SK-N-SH treated with all-trans-retinoic acid at 6 μM for 48 hours (cell line): ENCODE results near the gene PNPLA7.

Experiments used
- ATAC-seq: fragments of 200-7000 bp; cut with Tn5 transposase; 3 replicates; pipeline ENCODE4 v1.9.1; 2020; ENCODE audit warnings: mild to moderate bottlenecking, moderate library complexity
- ARNTL ChIP-seq: fragments of 450-650 bp; formaldehyde crosslinking; IDR thresholded peaks from 2 replicates; pipeline ENCODE4 v1.5.0; 2020; ENCODE audit warnings: low read depth, mild to moderate bottlenecking, moderate library complexity, borderline replicate concordance
- BACH2 ChIP-seq: fragments of 250-450 bp; sonication (Bioruptor Pico); IDR thresholded peaks from 2 replicates; pipeline ENCODE4 v1.9.0; 2021; ENCODE audit warnings: mild to moderate bottlenecking, borderline replicate concordance
- CSDC2 ChIP-seq: fragments of 250-450 bp; sonication (Bioruptor Pico); IDR thresholded peaks from 2 replicates; pipeline ENCODE4 v1.5.0; 2020; ENCODE audit warnings: mild to moderate bottlenecking, moderate library complexity
- ESRRG ChIP-seq: fragments of 250-450 bp; sonication (Bioruptor Pico); IDR thresholded peaks from 2 replicates; pipeline ENCODE4 v1.6.1; 2021; ENCODE audit warnings: mild to moderate bottlenecking
- GLIS3 ChIP-seq: fragments of 250-450 bp; sonication (Bioruptor Pico); IDR thresholded peaks from 2 replicates; pipeline ENCODE4 v1.5.0; 2020; ENCODE audit warnings: mild to moderate bottlenecking, moderate library complexity
- ISL1 ChIP-seq: fragments of 250-450 bp; sonication (Bioruptor Pico); IDR thresholded peaks from 2 replicates; pipeline ENCODE4 v2.1.2; 2022; ENCODE audit warnings: mild to moderate bottlenecking, moderate library complexity
- OSR1 ChIP-seq: fragments of 250-450 bp; sonication (Bioruptor Pico); IDR thresholded peaks from 2 replicates; pipeline ENCODE4 v1.8.0; 2022; ENCODE audit warnings: moderate library complexity, mild to moderate bottlenecking, inconsistent platforms
- PPARA ChIP-seq: fragments of 250-450 bp; sonication (Bioruptor Pico); IDR thresholded peaks from 2 replicates; pipeline ENCODE4 v1.5.0; 2020; ENCODE audit warnings: mild to moderate bottlenecking, borderline replicate concordance
- RARB ChIP-seq: fragments of 250-450 bp; sonication (Bioruptor Pico); IDR thresholded peaks from 2 replicates; pipeline ENCODE4 v1.8.0; 2021; ENCODE audit warnings: mild to moderate bottlenecking, moderate library complexity
- SNAI2 ChIP-seq: fragments of 250-450 bp; sonication (Bioruptor Pico); IDR thresholded peaks from 2 replicates; pipeline ENCODE4 v1.5.0; 2020; ENCODE audit warnings: mild to moderate bottlenecking, moderate library complexity
- TCF4 ChIP-seq: fragments of 250-450 bp; sonication (Bioruptor Pico); IDR thresholded peaks from 2 replicates; pipeline ENCODE4 v1.8.0; 2021; ENCODE audit warnings: mild to moderate bottlenecking, moderate library complexity, borderline replicate concordance
- TOX ChIP-seq: fragments of 250-450 bp; sonication (Bioruptor Pico); IDR thresholded peaks from 2 replicates; pipeline ENCODE4 v1.8.0; 2021; ENCODE audit warnings: mild to moderate bottlenecking, moderate library complexity, borderline replicate concordance
- ZC3H10 ChIP-seq: fragments of 250-450 bp; sonication (Bioruptor Pico); IDR thresholded peaks from 2 replicates; pipeline ENCODE4 v1.5.1; 2021; ENCODE audit warnings: mild to moderate bottlenecking, moderate library complexity
- ZFP30 ChIP-seq: fragments of 450-650 bp; formaldehyde crosslinking; IDR thresholded peaks from 2 replicates; pipeline ENCODE4 v1.5.0; 2022; ENCODE audit warnings: mild to moderate bottlenecking, moderate library complexity
- ZNF565 ChIP-seq: fragments of 450-650 bp; formaldehyde crosslinking; conservative IDR thresholded peaks from 2 replicates; pipeline ENCODE4 v1.5.0; 2020; ENCODE audit warnings: low read depth, mild to moderate bottlenecking, moderate library complexity
- ZNF70 ChIP-seq: fragments of 450-650 bp; formaldehyde crosslinking; IDR thresholded peaks from 2 replicates; pipeline ENCODE4 v1.5.0; 2020; ENCODE audit warnings: mild to moderate bottlenecking, moderate library complexity
- TF ChIP-seq, protein P1 (sequence below): fragments of 250-450 bp; sonication (Bioruptor Pico); IDR thresholded peaks from 2 replicates; pipeline ENCODE4 v1.8.0; 2020; ENCODE audit warnings: mild to moderate bottlenecking, moderate library complexity, borderline replicate concordance
- TF ChIP-seq, protein P2 (sequence below): fragments of 250-450 bp; sonication (Bioruptor Pico); IDR thresholded peaks from 2 replicates; pipeline ENCODE4 v1.8.0; 2021; ENCODE audit warnings: low read depth, mild to moderate bottlenecking, moderate library complexity, borderline replicate concordance
- TF ChIP-seq, protein P3 (sequence below): fragments of 250-450 bp; sonication (Bioruptor Pico); IDR thresholded peaks from 2 replicates; pipeline ENCODE4 v1.5.1; 2021; ENCODE audit warnings: mild to moderate bottlenecking, moderate library complexity
- TF ChIP-seq, protein P4 (sequence below): fragments of 250-450 bp; sonication (Bioruptor Pico); IDR thresholded peaks from 2 replicates; pipeline ENCODE4 v1.5.1; 2020; ENCODE audit warnings: low read depth, mild to moderate bottlenecking, moderate library complexity

PNPLA7 gene

DNA sequence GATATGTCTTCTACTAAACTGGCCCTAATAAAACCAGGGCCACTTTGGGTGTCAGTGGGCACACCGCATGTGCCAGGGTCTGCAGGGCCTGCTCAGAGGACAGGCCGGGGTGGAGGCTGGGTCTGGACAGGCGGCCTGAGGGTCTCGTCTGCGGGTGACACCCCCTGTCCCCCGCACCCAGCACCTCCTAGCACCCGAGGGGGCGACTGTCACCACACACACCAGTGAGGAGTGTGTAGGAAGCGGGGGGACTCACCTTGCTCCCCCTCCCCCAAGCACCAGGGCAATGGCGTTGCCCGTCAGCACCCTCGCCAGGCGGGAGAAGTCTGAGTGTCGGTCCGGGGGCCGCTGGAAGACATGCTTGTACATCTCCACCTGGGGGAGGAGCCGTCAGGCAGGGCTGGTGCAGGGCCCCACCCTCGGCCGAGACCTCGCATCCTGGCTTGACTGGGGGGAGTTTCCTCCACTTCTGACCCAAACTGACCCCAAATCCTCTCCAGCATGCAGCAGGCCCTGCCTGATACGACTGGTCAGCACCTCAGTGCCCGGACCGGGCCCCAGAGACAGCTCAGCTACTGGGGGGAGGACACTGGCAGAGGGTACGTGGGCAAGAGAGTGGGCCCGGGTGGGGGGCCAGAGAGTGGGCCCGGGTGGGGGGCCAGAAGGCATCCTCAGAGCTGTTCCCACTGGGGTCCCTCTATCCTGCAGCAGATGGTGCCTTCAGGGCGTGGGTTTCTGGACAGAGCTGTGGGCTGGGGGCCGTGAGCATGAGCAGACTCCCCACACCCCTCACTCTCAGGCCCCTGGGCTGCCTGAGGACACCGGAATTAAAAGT, 72.2 kb downstream of the PNPLA7 start:
- no peak for TF ChIP-seq ARNTL (CRISPR knock-in tag)
- TF ChIP-seq ZC3H10 (CRISPR knock-in tag): no peak
- TF ChIP-seq, protein P1, sequence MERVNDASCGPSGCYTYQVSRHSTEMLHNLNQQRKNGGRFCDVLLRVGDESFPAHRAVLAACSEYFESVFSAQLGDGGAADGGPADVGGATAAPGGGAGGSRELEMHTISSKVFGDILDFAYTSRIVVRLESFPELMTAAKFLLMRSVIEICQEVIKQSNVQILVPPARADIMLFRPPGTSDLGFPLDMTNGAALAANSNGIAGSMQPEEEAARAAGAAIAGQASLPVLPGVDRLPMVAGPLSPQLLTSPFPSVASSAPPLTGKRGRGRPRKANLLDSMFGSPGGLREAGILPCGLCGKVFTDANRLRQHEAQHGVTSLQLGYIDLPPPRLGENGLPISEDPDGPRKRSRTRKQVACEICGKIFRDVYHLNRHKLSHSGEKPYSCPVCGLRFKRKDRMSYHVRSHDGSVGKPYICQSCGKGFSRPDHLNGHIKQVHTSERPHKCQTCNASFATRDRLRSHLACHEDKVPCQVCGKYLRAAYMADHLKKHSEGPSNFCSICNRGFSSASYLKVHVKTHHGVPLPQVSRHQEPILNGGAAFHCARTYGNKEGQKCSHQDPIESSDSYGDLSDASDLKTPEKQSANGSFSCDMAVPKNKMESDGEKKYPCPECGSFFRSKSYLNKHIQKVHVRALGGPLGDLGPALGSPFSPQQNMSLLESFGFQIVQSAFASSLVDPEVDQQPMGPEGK (CRISPR knock-in tag): no peak
- TF ChIP-seq RARB (CRISPR knock-in tag): no peak
- no peak for TF ChIP-seq ZNF565 (CRISPR knock-in tag)
- TF ChIP-seq CSDC2 (CRISPR knock-in tag): no peak
- TF ChIP-seq ZFP30 (CRISPR knock-in tag): no peak
- TF ChIP-seq BACH2 (CRISPR knock-in tag): no peak
- TF ChIP-seq, protein P2, sequence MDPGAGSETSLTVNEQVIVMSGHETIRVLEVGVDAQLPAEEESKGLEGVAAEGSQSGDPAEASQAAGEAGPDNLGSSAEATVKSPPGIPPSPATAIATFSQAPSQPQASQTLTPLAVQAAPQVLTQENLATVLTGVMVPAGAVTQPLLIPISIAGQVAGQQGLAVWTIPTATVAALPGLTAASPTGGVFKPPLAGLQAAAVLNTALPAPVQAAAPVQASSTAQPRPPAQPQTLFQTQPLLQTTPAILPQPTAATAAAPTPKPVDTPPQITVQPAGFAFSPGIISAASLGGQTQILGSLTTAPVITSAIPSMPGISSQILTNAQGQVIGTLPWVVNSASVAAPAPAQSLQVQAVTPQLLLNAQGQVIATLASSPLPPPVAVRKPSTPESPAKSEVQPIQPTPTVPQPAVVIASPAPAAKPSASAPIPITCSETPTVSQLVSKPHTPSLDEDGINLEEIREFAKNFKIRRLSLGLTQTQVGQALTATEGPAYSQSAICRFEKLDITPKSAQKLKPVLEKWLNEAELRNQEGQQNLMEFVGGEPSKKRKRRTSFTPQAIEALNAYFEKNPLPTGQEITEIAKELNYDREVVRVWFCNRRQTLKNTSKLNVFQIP: no peak
- no peak for TF ChIP-seq GLIS3 (CRISPR knock-in tag)
- no peak for TF ChIP-seq ESRRG
- TF ChIP-seq TOX: no peak
- no peak for TF ChIP-seq ISL1 (CRISPR knock-in tag)
- TF ChIP-seq, protein P3, sequence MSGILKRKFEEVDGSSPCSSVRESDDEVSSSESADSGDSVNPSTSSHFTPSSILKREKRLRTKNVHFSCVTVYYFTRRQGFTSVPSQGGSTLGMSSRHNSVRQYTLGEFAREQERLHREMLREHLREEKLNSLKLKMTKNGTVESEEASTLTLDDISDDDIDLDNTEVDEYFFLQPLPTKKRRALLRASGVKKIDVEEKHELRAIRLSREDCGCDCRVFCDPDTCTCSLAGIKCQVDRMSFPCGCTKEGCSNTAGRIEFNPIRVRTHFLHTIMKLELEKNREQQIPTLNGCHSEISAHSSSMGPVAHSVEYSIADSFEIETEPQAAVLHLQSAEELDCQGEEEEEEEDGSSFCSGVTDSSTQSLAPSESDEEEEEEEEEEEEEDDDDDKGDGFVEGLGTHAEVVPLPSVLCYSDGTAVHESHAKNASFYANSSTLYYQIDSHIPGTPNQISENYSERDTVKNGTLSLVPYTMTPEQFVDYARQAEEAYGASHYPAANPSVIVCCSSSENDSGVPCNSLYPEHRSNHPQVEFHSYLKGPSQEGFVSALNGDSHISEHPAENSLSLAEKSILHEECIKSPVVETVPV (CRISPR knock-in tag): no peak
- no peak for TF ChIP-seq OSR1 (CRISPR knock-in tag)
- no peak for ATAC-seq

DNA sequence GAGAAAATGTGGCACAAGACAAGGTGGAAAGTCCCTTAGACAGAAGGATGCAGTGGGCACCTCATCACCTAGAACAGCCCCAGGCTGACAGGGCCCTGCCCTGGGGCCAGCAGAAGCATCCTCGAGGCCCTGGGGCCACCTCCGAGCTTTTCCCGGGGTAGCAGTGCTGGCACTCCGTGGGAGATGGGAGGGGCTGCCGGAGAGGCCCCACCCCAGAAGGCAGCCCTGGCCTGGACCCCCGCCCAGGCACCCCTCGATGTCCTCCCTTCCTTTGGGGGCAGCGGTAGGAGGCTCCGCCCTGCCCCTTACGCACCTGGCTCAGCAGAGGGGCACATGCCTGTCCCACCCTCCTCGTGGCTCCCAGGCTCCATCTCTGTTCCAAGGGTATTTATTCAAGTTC, 73.3 kb downstream of the PNPLA7 start:
- ATAC-seq: no peak
- no peak for TF ChIP-seq SNAI2 (CRISPR knock-in tag)
- no peak for TF ChIP-seq ZFP30 (CRISPR knock-in tag)
- no peak for TF ChIP-seq ARNTL (CRISPR knock-in tag)
- no peak for TF ChIP-seq ZC3H10 (CRISPR knock-in tag)
- TF ChIP-seq, protein P3 (CRISPR knock-in tag): no peak

DNA sequence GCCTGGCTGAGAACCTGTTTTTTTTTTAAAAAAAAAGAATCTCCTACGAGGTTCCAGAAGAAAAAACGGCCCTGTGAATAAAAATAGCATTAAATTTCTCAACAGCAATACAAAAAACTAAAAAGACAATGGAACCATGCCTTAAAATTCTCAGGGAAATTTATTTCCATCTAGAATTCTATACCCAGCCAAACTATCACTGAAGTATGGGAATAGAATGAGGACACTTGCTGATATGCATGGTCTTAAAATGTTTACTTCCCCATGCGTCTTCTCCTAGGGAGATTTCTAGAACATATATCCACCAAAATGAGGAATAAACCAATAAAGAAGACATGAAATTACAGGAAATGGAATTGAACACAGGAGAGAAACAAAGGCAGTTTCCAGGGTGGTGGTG, 74.5 kb downstream of the PNPLA7 start:
- no peak for ATAC-seq
- TF ChIP-seq, protein P4, sequence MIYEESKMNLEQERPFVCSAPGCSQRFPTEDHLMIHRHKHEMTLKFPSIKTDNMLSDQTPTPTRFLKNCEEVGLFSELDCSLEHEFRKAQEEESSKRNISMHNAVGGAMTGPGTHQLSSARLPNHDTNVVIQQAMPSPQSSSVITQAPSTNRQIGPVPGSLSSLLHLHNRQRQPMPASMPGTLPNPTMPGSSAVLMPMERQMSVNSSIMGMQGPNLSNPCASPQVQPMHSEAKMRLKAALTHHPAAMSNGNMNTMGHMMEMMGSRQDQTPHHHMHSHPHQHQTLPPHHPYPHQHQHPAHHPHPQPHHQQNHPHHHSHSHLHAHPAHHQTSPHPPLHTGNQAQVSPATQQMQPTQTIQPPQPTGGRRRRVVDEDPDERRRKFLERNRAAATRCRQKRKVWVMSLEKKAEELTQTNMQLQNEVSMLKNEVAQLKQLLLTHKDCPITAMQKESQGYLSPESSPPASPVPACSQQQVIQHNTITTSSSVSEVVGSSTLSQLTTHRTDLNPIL (CRISPR knock-in tag): no peak
- no peak for TF ChIP-seq GLIS3 (CRISPR knock-in tag)
- TF ChIP-seq TCF4: no peak

DNA sequence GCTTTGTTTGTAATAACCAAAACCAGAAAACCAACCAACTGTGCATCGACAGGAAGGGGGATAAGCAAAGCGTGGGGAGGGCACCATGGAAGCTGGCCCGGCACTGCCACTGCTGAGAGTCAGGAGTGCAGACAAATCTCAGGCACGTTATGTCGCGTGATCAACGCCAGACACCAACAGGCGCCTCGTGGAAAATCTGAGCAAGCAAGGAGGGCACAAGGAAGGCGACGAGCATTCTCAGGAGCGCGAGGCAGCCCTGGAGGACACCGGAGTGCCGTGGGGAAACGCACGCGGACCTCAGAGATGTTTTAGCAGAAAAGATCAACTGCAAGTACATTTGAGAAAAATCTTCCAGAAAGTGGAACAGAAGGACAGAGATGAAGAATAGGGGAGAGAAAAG, 75.9 kb downstream of the PNPLA7 start:
- TF ChIP-seq ZC3H10 (CRISPR knock-in tag) (no peak), CSDC2 (CRISPR knock-in tag) (no peak), TOX (no peak), OSR1 (CRISPR knock-in tag) (no peak), PPARA (CRISPR knock-in tag) (no peak), TCF4 (no peak), RARB (CRISPR knock-in tag) (no peak), ZNF70 (no peak), ARNTL (CRISPR knock-in tag) (no peak)
- TF ChIP-seq, protein P4 (CRISPR knock-in tag): no peak
- TF ChIP-seq, all 23 proteins: peak for 0
- no peak for ATAC-seq
